DMS 273 treated with DMSO at 0.1 percent for 48 hours (cell line): ENCODE results near the gene HIVEP2.

Experiments
- DNase-seq: peaks from one replicate; lab custom pipeline; 2025; lab: John Stamatoyannopoulos, UW

Gene HIVEP2

GRCh38 chr6:142773324-142773723 lies 171.7 kb downstream of the HIVEP2 start:
- DNase-seq, result no peak

GRCh38 chr6:142771162-142771561 lies 173.8 kb downstream of the HIVEP2 start:
- DNase-seq, result no peak

- no peak for DNase-seq
These were observed 179.7 kb downstream of the HIVEP2 start for GRCh38 chr6:142765306-142765705.

- DNase-seq, result peak; percentile 17
These were observed 180.7 kb downstream of the HIVEP2 start for GRCh38 chr6:142764311-142764710.

GRCh38 chr6:142763205-142763604 lies 181.8 kb downstream of the HIVEP2 start:
- no peak for DNase-seq

GRCh38 chr6:142761756-142762155 lies 183.2 kb downstream of the HIVEP2 start:
- no peak for DNase-seq

GRCh38 chr6:142760152-142760551 lies 184.8 kb downstream of the HIVEP2 start:
- DNase-seq, result no peak

- no peak for DNase-seq
These were observed 186.3 kb downstream of the HIVEP2 start for GRCh38 chr6:142758629-142759025.

- no peak for DNase-seq
These were observed 186.9 kb downstream of the HIVEP2 start for GRCh38 chr6:142757852-142758628.

- no peak for DNase-seq
These were observed 188.8 kb downstream of the HIVEP2 start for GRCh38 chr6:142756215-142756630.

- no peak for DNase-seq
These were observed 191.8 kb downstream of the HIVEP2 start for GRCh38 chr6:142753196-142753595.

- DNase-seq, result no peak
These were observed 192.6 kb downstream of the HIVEP2 start for GRCh38 chr6:142752348-142752747.

- DNase-seq, result no peak
These were observed 193.5 kb downstream of the HIVEP2 start for GRCh38 chr6:142751452-142751851.

GRCh38 chr6:142750998-142751397 lies 194.0 kb downstream of the HIVEP2 start:
- no peak for DNase-seq

- no peak for DNase-seq
These were observed 195.4 kb downstream of the HIVEP2 start for GRCh38 chr6:142749556-142749955.

- DNase-seq, result no peak
These were observed 198.5 kb downstream of the HIVEP2 start for GRCh38 chr6:142746524-142746923.

GRCh38 chr6:142744836-142745235 lies 200.1 kb downstream of the HIVEP2 start:
- no peak for DNase-seq

- no peak for DNase-seq
These were observed 204.5 kb downstream of the HIVEP2 start for GRCh38 chr6:142740449-142740848.

- no peak for DNase-seq
These were observed 206.2 kb downstream of the HIVEP2 start for GRCh38 chr6:142738731-142739130.

GRCh38 chr6:142738035-142738396 lies 207.0 kb downstream of the HIVEP2 start:
- DNase-seq, result no peak

- DNase-seq, result peak; percentile 51
These were observed 207.5 kb downstream of the HIVEP2 start for GRCh38 chr6:142737368-142738034.

- peak; percentile 67 for DNase-seq
These were observed 209.8 kb downstream of the HIVEP2 start for GRCh38 chr6:142735204-142735603.

GRCh38 chr6:142732790-142733189 lies 212.2 kb downstream of the HIVEP2 start:
- DNase-seq, result no peak

- no peak for DNase-seq
These were observed 213.4 kb downstream of the HIVEP2 start for GRCh38 chr6:142731611-142732010.
